Spleen (tissue), 7 donors: ENCODE measurements around the gene GRK3.

Source experiments
- CTCF ChIP-seq, 11 experiments: fragments of 200-600 bp in 7 of 11; fragments of 450-650 bp in 4 of 11; sonication (generic) in 4 of 11; IDR thresholded peaks in 8 of 11; conservative IDR thresholded peaks in 3 of 11; 1 replicate in 7 of 11; 2 replicates in 4 of 11; pipeline versions ENCODE4 v1.4.0 to v1.8.0; 2016 to 2021; ENCODE audit warnings: antibody characterized with exemption in 11 of 11, inconsistent platforms in 4 of 11, mild to moderate bottlenecking in 1 of 11
- POLR2A ChIP-seq, 3 donors: fragments of 450-650 bp; IDR thresholded peaks; one replicate each; pipeline ENCODE4 v1.5.1; 2017; ENCODE audit warnings: antibody characterized with exemption in 3 of 3, mild to moderate bottlenecking in 1 of 3
- POLR2AphosphoS5 ChIP-seq, 3 donors: sonication (generic); formaldehyde crosslinking; IDR thresholded peaks; one replicate each; pipeline ENCODE4 v1.5.1; 2017; ENCODE audit warnings: antibody characterized with exemption in 3 of 3
- donor health status: DM: no; HTN: no; CAD: no; lungs with moderate emphysema.
- donor health status: DM: no; HTN: no; CAD: no.
- donor health status: DM: no; HTN: no; CAD: no.

- TF ChIP-seq CTCF (IDR thresholded peaks at IDR 0.05 in 8 of 11, conservative IDR thresholded peaks at IDR 0.05 in 3 of 11) (no peak), POLR2A (IDR thresholded peaks at IDR 0.05) (no peak), POLR2AphosphoS5 (IDR thresholded peaks at IDR 0.05) (no peak)
Observed at GRCh38 chr22:25545146-25545545, 19.3 kb upstream of the GRK3 start.
